H9 (cell line): ENCODE measurements around the gene SLC35A4. TPM values are rescaled to one million over a fixed set of nuclear protein-coding genes. Genes with fewer than 3 reads are reported as not detected.

Experiments used
- DNase-seq: peaks from one replicate; pipeline ENCODE4 v3.0.0-alpha.2; 2017
- H2AFZ ChIP-seq: one replicate; pipeline ENCODE4 v1.6.1; 2013; ENCODE audit warnings: mild to moderate bottlenecking, low read length, control low read depth, moderate library complexity
- H2AK5ac ChIP-seq: 2 replicates; pipeline ENCODE4 v1.6.1; 2013; ENCODE audit warnings: low read length, control low read depth, mixed read lengths; ENCODE audit not compliant: insufficient read length
- H2BK120ac ChIP-seq: one replicate; pipeline ENCODE4 v1.6.1; 2013; ENCODE audit warnings: low read depth, mild to moderate bottlenecking, low read length, control low read depth, inconsistent platforms; ENCODE audit not compliant: poor library complexity, severe bottlenecking
- H2BK12ac ChIP-seq: 2 replicates; pipeline ENCODE4 v1.6.1; 2013; ENCODE audit warnings: low read length, control low read depth, mixed read lengths, low read depth; ENCODE audit not compliant: insufficient read length
- H2BK15ac ChIP-seq: 2 replicates; pipeline ENCODE4 v1.6.1; 2013; ENCODE audit warnings: low read depth, low read length, control low read depth
- H2BK20ac ChIP-seq: one replicate; pipeline ENCODE4 v1.6.1; 2013; ENCODE audit warnings: low read depth, mild to moderate bottlenecking, low read length, control low read depth, inconsistent platforms; ENCODE audit not compliant: poor library complexity, severe bottlenecking
- H2BK5ac ChIP-seq: 2 replicates; pipeline ENCODE4 v1.6.1; 2013; ENCODE audit warnings: low read length, control low read depth, mixed read lengths; ENCODE audit not compliant: insufficient read length
- H3K14ac ChIP-seq: 2 replicates; pipeline ENCODE4 v1.6.1; 2013; ENCODE audit warnings: low read length, control low read depth; ENCODE audit not compliant: insufficient read depth
- H3K18ac ChIP-seq: 2 replicates; pipeline ENCODE4 v1.6.1; 2013; ENCODE audit warnings: low read depth, mild to moderate bottlenecking, mixed read lengths, low read length, control low read depth; ENCODE audit not compliant: insufficient read length
- H3K23ac ChIP-seq: 2 replicates; pipeline ENCODE4 v1.6.1; 2013; ENCODE audit warnings: low read length, control low read depth, mixed read lengths, low read depth; ENCODE audit not compliant: insufficient read length
- H3K23me2 ChIP-seq: 2 replicates; pipeline ENCODE4 v1.6.1; 2013; ENCODE audit warnings: low read depth, mild to moderate bottlenecking, mixed read lengths, low read length, control low read depth; ENCODE audit not compliant: insufficient read length, poor library complexity, severe bottlenecking
- H3K27ac ChIP-seq: 2 replicates; pipeline ENCODE4 v1.5.1; 2013; ENCODE audit warnings: low read length, control low read depth, mixed read lengths, low read depth; ENCODE audit not compliant: insufficient read length
- H3K27me3 ChIP-seq: 2 replicates; pipeline ENCODE4 v1.6.1; 2013; ENCODE audit warnings: low read length, control low read depth, inconsistent platforms; ENCODE audit not compliant: insufficient read depth
- H3K4ac ChIP-seq: 2 replicates; pipeline ENCODE4 v1.6.1; 2013; ENCODE audit warnings: low read depth, mild to moderate bottlenecking, control low read depth, inconsistent platforms, low read length, moderate library complexity
- H3K4me1 ChIP-seq: 2 replicates; pipeline ENCODE4 v1.6.1; 2013; ENCODE audit warnings: low read length, control low read depth, inconsistent platforms; ENCODE audit not compliant: insufficient read depth
- H3K4me2 ChIP-seq: 2 replicates; pipeline ENCODE4 v1.6.1; 2013; ENCODE audit warnings: low read length, control low read depth, mixed read lengths; ENCODE audit not compliant: insufficient read length, insufficient read depth
- H3K56ac ChIP-seq: 2 replicates; pipeline ENCODE4 v1.6.1; 2013; ENCODE audit warnings: low read depth, mild to moderate bottlenecking, mixed read lengths, low read length, control low read depth; ENCODE audit not compliant: insufficient read length
- H3K79me1 ChIP-seq: 2 replicates; pipeline ENCODE4 v1.6.1; 2013; ENCODE audit warnings: low read depth, mild to moderate bottlenecking, moderate library complexity, low read length, control low read depth, inconsistent platforms; ENCODE audit not compliant: insufficient read depth, poor library complexity, severe bottlenecking
- H3K79me2 ChIP-seq: 2 replicates; pipeline ENCODE4 v1.6.1; 2013; ENCODE audit warnings: low read length, control low read depth, inconsistent platforms; ENCODE audit not compliant: insufficient read depth
- H3K9ac ChIP-seq: 2 replicates; pipeline ENCODE4 v1.6.1; 2013; ENCODE audit warnings: low read length, control low read depth, mixed read lengths; ENCODE audit not compliant: insufficient read length; ENCODE audit errors: extremely low read depth
- H3K9me3 ChIP-seq: one replicate; pipeline ENCODE4 v1.6.1; 2013; ENCODE audit warnings: low read depth, low read length, inconsistent platforms; ENCODE audit not compliant: control insufficient read depth
- H3T11ph ChIP-seq: one replicate; pipeline ENCODE4 v1.6.1; 2013; ENCODE audit warnings: mild to moderate bottlenecking, low read length, control low read depth, inconsistent platforms
- H4K20me1 ChIP-seq: one replicate; pipeline ENCODE4 v1.6.1; 2013; ENCODE audit not compliant: control insufficient read depth, insufficient read length, insufficient read depth
- H4K5ac ChIP-seq: 2 replicates; pipeline ENCODE4 v1.6.1; 2013; ENCODE audit warnings: low read depth, mild to moderate bottlenecking, mixed read lengths, low read length, control low read depth; ENCODE audit not compliant: insufficient read length
- H4K8ac ChIP-seq: replicated peaks from 2 replicates; pipeline ENCODE4 v1.6.1; 2013; ENCODE audit warnings: low read length, control low read depth, mixed read lengths, low read depth; ENCODE audit not compliant: insufficient read length
- H4K91ac ChIP-seq: 2 replicates; pipeline ENCODE4 v1.6.1; 2013; ENCODE audit warnings: low read depth, mild to moderate bottlenecking, moderate library complexity, mixed read lengths, low read length, control low read depth; ENCODE audit not compliant: insufficient read length
- H3K27ac Mint-ChIP-seq, 3 experiments: 2 replicates in 2 of 3; 3 replicates in 1 of 3; pipeline ENCODE4 v1.8.0; 2020 to 2021; ENCODE audit warnings: mixed read lengths in 3 of 3, mild to moderate bottlenecking in 1 of 3, moderate library complexity in 1 of 3
- H3K27me3 Mint-ChIP-seq: 2 replicates; pipeline ENCODE4 v1.8.0; 2021; ENCODE audit warnings: low read depth, mild to moderate bottlenecking, moderate library complexity, mixed read lengths
- H3K36me3 Mint-ChIP-seq, 3 experiments: 2 replicates in 2 of 3; 3 replicates in 1 of 3; pipeline ENCODE4 v1.8.0; 2020 to 2021; ENCODE audit warnings: low read depth in 3 of 3, mixed read lengths in 3 of 3; ENCODE audit not compliant: insufficient read depth in 1 of 3
- H3K4me1 Mint-ChIP-seq, 2 experiments: 2 replicates each; pipeline ENCODE4 v1.8.0; 2020; ENCODE audit warnings: mixed read lengths in 2 of 2
- H3K4me3 Mint-ChIP-seq, 2 experiments: 2 replicates in 1 of 2; 3 replicates in 1 of 2; pipeline ENCODE4 v1.8.0; 2020 to 2021; ENCODE audit warnings: mild to moderate bottlenecking in 2 of 2, mixed read lengths in 2 of 2, moderate library complexity in 1 of 2
- H3K9me3 Mint-ChIP-seq, 2 experiments: 2 replicates in 1 of 2; 3 replicates in 1 of 2; pipeline ENCODE4 v1.8.0; 2020; ENCODE audit warnings: mild to moderate bottlenecking in 2 of 2, mixed read lengths in 2 of 2, moderate library complexity in 1 of 2
- WGBS: extraction: QIAGEN DNeasy Blood & Tissue Kit; methylation state at CpG from one replicate; pipeline ENCODE4 v1.1.7; 2013; ENCODE audit warnings: missing lambda C conversion rate, low lambda C conversion rate, mixed read lengths; ENCODE audit not compliant: insufficient read length; ENCODE audit errors: extremely low coverage; 5-methylcytosine and 5-hydroxymethylcytosine counted together
- total RNA-seq: library from RNA; stranded (reverse); gene quantifications from 2 replicates; pipeline ENCODE4 v1.2.1, GENCODE V29; 2021
- TF ChIP-seq, protein P1 (sequence below): fragments of 200-600 bp; sonication (generic); conservative IDR thresholded peaks from 3 replicates; pipeline ENCODE4 v1.8.0; 2021; ENCODE audit warnings: antibody characterized with exemption, mild to moderate bottlenecking

The SLC35A4 gene
- total RNA-seq, 1 experiment from 2014 or later = 92.0 TPM

DNA sequence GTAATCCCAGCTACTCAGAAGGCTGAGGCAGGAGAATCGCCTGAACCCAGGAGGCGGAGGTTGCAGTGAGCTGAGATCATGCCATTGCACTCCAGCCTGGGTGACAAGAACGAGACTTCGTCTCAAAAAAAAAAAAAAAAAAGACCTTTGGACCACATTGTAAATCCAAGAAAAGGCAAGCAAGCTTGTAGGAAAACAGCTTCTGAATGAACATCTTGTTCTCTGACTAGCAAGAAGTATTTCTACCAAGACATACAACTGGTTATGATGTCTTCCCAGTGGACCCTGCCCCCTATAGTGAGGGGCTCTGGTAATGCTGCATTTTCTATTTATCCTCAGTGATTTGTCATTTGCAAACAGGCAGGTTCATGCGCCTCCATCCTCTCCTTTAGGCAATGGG lies 21.7 kb upstream of the SLC35A4 start:
- no peaks in the 10 kb centered on the region for H3K79me2 ChIP-seq
- Mint-ChIP-seq H3K4me1 (peaks cover 11 to 13% of the 10 kb centered on the region in 2 experiments), H3K27ac (no peak overlapping the region), H3K4me3 (no peak overlapping the region), H3K27me3 (no peaks in the 10 kb centered on the region), H3K36me3 (peaks cover 24 to 58% (median 52%) of the 10 kb centered on the region in 3 experiments; a peak in 6 of 7 replicates), H3K9me3 (no peaks in the 10 kb centered on the region)
- H3K4ac ChIP-seq = no peak overlapping the region
- H4K5ac ChIP-seq = no peak overlapping the region
- H3K4me2 ChIP-seq = no peak overlapping the region
- no peaks in the 10 kb centered on the region for H3K9me3 ChIP-seq
- H2BK120ac ChIP-seq = no peak overlapping the region
- H2AFZ ChIP-seq = no peak overlapping the region
- no peaks in the 10 kb centered on the region for H3K4me1 ChIP-seq
- H3K23me2 ChIP-seq = peaks cover 5% of the 10 kb centered on the region
- no peak overlapping the region for H2BK5ac ChIP-seq
- TF ChIP-seq, protein P1, sequence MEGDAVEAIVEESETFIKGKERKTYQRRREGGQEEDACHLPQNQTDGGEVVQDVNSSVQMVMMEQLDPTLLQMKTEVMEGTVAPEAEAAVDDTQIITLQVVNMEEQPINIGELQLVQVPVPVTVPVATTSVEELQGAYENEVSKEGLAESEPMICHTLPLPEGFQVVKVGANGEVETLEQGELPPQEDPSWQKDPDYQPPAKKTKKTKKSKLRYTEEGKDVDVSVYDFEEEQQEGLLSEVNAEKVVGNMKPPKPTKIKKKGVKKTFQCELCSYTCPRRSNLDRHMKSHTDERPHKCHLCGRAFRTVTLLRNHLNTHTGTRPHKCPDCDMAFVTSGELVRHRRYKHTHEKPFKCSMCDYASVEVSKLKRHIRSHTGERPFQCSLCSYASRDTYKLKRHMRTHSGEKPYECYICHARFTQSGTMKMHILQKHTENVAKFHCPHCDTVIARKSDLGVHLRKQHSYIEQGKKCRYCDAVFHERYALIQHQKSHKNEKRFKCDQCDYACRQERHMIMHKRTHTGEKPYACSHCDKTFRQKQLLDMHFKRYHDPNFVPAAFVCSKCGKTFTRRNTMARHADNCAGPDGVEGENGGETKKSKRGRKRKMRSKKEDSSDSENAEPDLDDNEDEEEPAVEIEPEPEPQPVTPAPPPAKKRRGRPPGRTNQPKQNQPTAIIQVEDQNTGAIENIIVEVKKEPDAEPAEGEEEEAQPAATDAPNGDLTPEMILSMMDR = no peak
- H3K27me3 ChIP-seq = no peaks in the 10 kb centered on the region
- no peak overlapping the region for H3K56ac ChIP-seq
- no peak overlapping the region for H3K9ac ChIP-seq
- H2BK20ac ChIP-seq = no peak overlapping the region
- no peak overlapping the region for H3K18ac ChIP-seq
- no peak overlapping the region for H4K91ac ChIP-seq
- H4K8ac ChIP-seq = no peak overlapping the region
- no peak overlapping the region for H3K14ac ChIP-seq
- no CpG with 5 or more reads among the region's 5 CpGs for WGBS
- no peak overlapping the region for H2BK12ac ChIP-seq
- H2AK5ac ChIP-seq = no peak overlapping the region
- no peak overlapping the region for H3K27ac ChIP-seq
- no peak for DNase-seq
- no peak overlapping the region for H2BK15ac ChIP-seq
- no peaks in the 10 kb centered on the region for H3K79me1 ChIP-seq
- H3K23ac ChIP-seq = no peak overlapping the region
- H4K20me1 ChIP-seq = no peaks in the 10 kb centered on the region
- no peak overlapping the region for H3T11ph ChIP-seq
